ENCODE results near the gene PPP3CA.

Gene PPP3CA

GRCh38 chr4:101065935-101066485 is 281.3 kb downstream of the PPP3CA start:
- DNase-seq (ENCODE audit: extremely low read depth in 1 of 2, low read depth in 1 of 2) = no peak

GRCh38 chr4:101065346-101065745 is 282.0 kb downstream of the PPP3CA start:
- DNase-seq (ENCODE audit: extremely low read depth in 1 of 2, low read depth in 1 of 2) = no peak

- DNase-seq (ENCODE audit: extremely low read depth in 1 of 2, low read depth in 1 of 2) = no peak
Observed at GRCh38 chr4:101064541-101065180, 282.7 kb downstream of the PPP3CA start.

GRCh38 chr4:101055392-101055791 is 291.9 kb downstream of the PPP3CA start:
- DNase-seq (ENCODE audit: extremely low read depth in 1 of 2, low read depth in 1 of 2) = no peak

GRCh38 chr4:101050837-101051205 is 296.5 kb downstream of the PPP3CA start:
- no peak for DNase-seq (ENCODE audit: extremely low read depth in 1 of 2, low read depth in 1 of 2)

GRCh38 chr4:101050088-101050836 is 297.1 kb downstream of the PPP3CA start:
- no peak for DNase-seq (ENCODE audit: extremely low read depth in 1 of 2, low read depth in 1 of 2)

- no peak for DNase-seq (ENCODE audit: extremely low read depth in 1 of 2, low read depth in 1 of 2)
Observed at GRCh38 chr4:101049549-101050001, 297.8 kb downstream of the PPP3CA start.

- DNase-seq (ENCODE audit: extremely low read depth in 1 of 2, low read depth in 1 of 2) = no peak
Observed at GRCh38 chr4:101044766-101045165, 302.6 kb downstream of the PPP3CA start.

GRCh38 chr4:101042847-101043246 is 304.5 kb downstream of the PPP3CA start:
- DNase-seq (ENCODE audit: extremely low read depth in 1 of 2, low read depth in 1 of 2) = no peak

- no peak for DNase-seq (ENCODE audit: extremely low read depth in 1 of 2, low read depth in 1 of 2)
Observed at GRCh38 chr4:101040776-101041175, 306.6 kb downstream of the PPP3CA start.

GRCh38 chr4:101039367-101039766 is 308.0 kb downstream of the PPP3CA start:
- peak; percentile 29 to 31 for DNase-seq (ENCODE audit: extremely low read depth in 1 of 2, low read depth in 1 of 2)

GRCh38 chr4:101037938-101038413 is 309.4 kb downstream of the PPP3CA start:
- no peak for DNase-seq (ENCODE audit: extremely low read depth in 1 of 2, low read depth in 1 of 2)

- no peak for DNase-seq (ENCODE audit: extremely low read depth in 1 of 2, low read depth in 1 of 2)
Observed at GRCh38 chr4:101037249-101037648, 310.1 kb downstream of the PPP3CA start.

- no peak for DNase-seq (ENCODE audit: extremely low read depth in 1 of 2, low read depth in 1 of 2)
Observed at GRCh38 chr4:101035487-101035886, 311.8 kb downstream of the PPP3CA start.

- no peak for DNase-seq (ENCODE audit: extremely low read depth in 1 of 2, low read depth in 1 of 2)
Observed at GRCh38 chr4:101033986-101034385, 313.3 kb downstream of the PPP3CA start.

GRCh38 chr4:101032541-101032940 is 314.8 kb downstream of the PPP3CA start:
- DNase-seq (ENCODE audit: extremely low read depth in 1 of 2, low read depth in 1 of 2) = no peak

- no peak for DNase-seq (ENCODE audit: extremely low read depth in 1 of 2, low read depth in 1 of 2)
Observed at GRCh38 chr4:101031971-101032370, 315.4 kb downstream of the PPP3CA start.

- no peak for DNase-seq (ENCODE audit: extremely low read depth in 1 of 2, low read depth in 1 of 2)
Observed at GRCh38 chr4:101028886-101029285, 318.4 kb downstream of the PPP3CA start.

- no peak for DNase-seq (ENCODE audit: extremely low read depth in 1 of 2, low read depth in 1 of 2)
Observed at GRCh38 chr4:101027721-101028120, 319.6 kb downstream of the PPP3CA start.

GRCh38 chr4:101025755-101026154 is 321.6 kb downstream of the PPP3CA start:
- no peak for DNase-seq (ENCODE audit: extremely low read depth in 1 of 2, low read depth in 1 of 2)

- peak in 1 of 2 donors; percentile 30 for DNase-seq (ENCODE audit: extremely low read depth in 1 of 2, low read depth in 1 of 2)
Observed at GRCh38 chr4:101022151-101023024, 324.9 kb downstream of the PPP3CA start.
